Bone marrow (tissue), 2 donors: ENCODE data around the gene GRM8.

Experiments
- DNase-seq, 2 donors: peaks; one replicate each; lab custom pipeline; 2025; lab: John Stamatoyannopoulos, UW

GRM8 gene

GRCh38 chr7:127230192-127230925 lies 22.4 kb downstream of the GRM8 start:
- no peak for DNase-seq

- no peak for DNase-seq
Measured at GRCh38 chr7:127226685-127227374, 25.9 kb downstream of the GRM8 start.

GRCh38 chr7:127221731-127222130 lies 31.0 kb downstream of the GRM8 start:
- DNase-seq = no peak

DNA sequence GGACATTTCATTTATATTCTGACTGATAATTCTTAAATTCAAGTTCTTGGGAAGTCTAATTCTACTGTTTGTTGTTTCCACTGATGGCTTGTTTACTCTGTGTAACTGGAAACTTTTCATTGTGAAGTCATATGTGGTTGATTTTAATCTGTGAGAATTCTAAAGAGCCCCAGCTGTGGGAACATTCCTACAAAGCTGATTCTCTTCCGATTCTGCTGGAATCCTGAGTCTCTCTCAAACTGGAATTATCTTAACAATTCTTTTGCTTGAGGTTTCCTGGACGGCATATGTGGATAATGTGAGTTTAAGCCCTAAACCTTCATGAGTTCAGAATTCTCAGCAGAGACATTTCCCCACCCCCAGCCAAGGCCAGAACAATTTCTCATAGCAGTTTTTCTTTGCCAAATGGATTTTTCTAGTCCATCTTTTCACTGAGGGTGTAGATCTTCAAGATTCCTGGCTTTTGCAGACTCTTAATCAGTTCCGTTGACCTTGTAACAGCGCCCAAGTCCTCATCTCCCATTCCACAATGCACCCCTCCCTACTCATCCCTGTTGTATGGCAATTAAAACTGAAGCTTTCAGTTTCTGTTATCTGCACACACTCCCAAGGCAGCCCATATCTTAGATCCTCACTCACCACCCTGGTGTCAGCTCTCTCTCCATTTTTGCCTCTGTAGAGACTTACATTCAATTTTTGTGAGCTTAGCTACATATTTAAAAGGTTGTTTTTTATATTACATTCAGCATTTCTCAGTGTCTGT lies 37.6 kb downstream of the GRM8 start:
- DNase-seq = no peak

DNA sequence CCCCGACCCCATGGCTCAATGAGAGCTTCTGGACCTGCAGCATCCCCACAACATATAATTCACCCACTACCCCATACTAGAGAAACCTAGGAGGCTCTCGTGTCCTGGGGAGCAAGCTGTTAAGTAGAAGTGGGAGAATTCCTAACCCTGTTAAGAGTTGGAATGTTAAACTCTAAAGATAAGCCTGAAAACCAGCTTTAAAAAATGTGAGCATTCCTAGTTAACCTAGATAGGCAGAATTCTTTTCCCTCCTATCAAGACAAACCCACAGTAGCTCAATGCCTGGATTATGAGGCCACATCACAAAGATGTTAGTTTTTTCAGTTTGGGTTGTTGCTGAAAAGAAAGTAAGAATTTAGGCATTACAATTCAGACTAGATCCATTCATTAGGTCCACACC lies 42.9 kb downstream of the GRM8 start:
- DNase-seq = no peak

DNA sequence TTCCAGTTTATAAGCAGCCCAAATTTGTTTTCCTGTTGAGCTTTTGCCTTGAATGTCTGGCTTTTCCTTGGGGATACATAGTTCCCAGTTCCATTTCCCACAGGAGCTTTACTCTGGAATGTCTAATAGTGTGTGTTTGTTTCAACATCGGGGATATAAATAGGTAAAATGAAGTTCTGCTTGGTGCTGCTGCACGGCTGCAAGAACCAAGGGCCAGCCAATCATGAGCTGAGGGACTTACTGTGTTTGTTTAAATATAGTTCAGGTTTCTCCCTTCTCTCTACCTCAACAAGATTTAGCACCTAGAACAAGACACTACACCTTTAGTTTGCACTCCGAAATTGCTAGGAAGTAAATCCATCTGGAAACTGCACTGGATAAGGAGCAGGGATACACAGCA lies 43.9 kb downstream of the GRM8 start:
- no peak for DNase-seq

DNA sequence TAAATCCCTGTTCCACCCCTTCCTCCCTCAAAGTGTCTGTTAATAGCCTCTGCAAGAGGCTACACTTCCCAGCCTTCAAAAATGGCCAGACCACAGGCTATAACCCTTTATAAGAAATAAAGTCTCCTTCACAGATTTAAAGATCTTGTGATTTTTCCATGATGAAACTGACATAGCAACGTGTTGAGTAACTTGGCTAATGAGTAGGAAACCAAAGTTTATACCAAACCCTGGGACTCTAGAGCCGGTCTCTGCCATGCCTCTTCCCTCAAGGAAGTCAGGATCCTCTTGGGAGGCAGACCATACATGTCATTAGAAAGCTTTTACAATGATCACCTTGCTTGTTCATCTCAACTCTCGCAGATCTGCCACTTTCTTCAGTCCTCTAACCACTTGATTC lies 44.4 kb downstream of the GRM8 start:
- no peak for DNase-seq

DNA sequence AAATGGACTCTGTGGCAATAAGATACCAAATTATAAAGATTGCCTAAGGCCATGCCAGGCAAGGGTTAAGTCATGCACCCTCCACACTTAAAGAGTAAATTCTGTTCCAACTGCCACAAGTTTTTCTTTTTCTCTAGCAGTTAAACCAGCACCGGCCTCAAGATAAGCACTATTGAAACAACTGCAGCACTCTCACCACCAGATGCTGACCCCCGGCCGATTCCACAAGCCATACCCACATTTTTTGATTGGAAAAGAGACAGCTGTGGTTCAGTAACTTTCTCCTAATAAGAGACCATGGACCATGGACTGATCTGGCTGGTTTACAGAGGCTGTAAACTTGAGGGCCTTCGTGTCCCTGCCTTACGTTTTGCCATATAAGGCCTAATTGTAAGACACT lies 44.9 kb downstream of the GRM8 start:
- no peak for DNase-seq

GRCh38 chr7:127207230-127207629 lies 45.5 kb downstream of the GRM8 start:
- DNase-seq = no peak

DNA sequence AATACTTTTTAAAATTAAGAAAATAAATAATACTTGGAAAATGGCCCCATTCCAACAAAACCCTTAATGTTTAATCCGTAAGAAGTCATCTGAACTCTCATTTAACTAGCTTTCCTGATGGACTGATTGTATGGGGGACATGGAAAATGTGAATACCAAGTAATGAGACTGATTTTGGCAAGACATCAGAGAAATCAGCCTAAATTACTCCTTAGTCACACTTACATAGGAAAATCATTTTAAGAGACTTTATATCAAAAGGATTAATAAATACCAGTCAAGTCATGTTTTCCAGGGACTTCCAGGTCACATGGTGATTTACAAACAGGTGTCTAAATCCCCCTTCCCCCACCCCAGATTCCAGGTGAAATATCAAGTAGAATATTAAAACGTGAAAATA lies 58.2 kb downstream of the GRM8 start:
- DNase-seq = no peak

GRCh38 chr7:127189886-127190285 lies 62.9 kb downstream of the GRM8 start:
- no peak for DNase-seq

GRCh38 chr7:127189074-127189473 lies 63.7 kb downstream of the GRM8 start:
- DNase-seq = no peak

- no peak for DNase-seq
Measured at GRCh38 chr7:127187740-127188139, 65.0 kb downstream of the GRM8 start.

GRCh38 chr7:127186686-127187085 lies 66.1 kb downstream of the GRM8 start:
- DNase-seq = no peak

DNA sequence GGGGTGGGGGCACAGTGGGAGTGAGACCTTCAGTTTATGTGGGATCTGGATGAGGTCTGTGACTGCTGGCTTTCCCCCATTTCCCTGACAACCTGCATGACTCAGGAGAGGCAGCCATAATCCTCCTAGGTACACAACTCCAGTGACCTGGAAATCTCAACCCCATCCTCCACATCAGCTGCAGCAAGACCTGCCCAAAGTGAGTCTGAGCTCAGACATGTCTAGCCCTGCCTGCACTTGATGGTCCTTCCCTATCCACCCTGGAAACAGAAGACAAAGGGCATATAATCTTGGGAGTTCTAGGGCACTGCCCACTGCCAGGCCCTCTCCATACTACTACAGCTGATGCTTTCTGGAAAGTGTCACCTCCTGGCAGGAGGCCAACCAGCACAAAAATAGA lies 75.6 kb downstream of the GRM8 start:
- no peak for DNase-seq

DNA sequence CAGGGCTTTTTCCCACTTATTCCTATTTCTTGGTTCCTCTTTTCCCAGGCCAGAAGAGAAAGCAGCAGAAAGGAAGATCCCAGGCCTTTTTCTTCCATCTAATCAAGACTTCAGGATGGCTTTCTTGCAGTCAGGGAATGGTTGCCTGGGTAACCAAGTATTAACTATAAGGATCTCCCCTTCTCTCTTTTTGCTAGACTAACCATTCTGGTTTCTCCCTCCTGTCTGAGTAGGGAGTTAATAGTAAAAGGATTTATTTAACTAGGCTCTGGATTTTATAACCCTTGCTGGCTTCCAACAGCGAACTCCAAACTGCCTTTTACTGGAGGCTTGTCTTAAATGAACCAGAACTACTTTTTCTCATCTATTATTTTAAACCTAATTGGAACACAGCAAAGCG lies 90.4 kb downstream of the GRM8 start:
- DNase-seq = no peak

GRCh38 chr7:127158659-127159058 lies 94.1 kb downstream of the GRM8 start:
- no peak for DNase-seq

DNA sequence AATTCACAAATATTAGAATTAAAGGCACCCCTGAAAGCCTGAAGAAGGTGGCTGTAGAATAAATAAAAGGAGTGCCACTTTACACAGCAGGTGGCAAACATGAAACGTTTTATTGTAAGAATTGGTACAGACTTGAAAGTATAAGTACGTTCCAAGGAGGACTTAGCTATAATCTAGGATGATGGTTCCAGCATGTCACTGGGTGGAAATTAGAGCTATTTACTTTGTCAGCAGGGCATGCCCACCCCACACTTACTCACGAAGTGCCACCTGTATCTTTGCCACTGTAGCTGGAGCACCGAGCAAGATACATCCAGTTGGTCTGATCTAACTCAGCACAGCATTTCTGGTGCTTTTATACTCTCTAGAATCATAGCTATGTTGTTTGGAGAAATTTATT lies 97.8 kb downstream of the GRM8 start:
- DNase-seq = no peak

GRCh38 chr7:127154101-127154500 lies 98.6 kb downstream of the GRM8 start:
- no peak for DNase-seq

DNA sequence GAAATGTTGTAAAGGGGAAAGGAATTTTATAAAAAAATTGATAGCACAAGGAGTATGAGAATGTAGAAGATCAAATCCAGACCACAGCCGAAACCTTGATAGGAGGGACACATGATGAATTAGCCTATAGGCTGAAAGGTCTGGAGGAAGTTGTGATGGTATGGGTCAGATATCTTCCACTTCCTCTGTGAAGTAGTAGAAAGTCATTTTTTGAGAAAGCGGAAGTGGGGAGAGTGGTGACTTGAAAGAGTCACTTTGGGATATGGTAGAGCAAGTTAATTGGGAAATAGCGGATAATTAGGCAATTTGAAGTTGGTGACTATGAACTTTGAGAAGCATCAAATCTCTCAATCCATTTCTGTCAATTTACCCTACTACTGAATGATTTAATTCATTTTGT lies 99.4 kb downstream of the GRM8 start:
- DNase-seq = no peak

DNA sequence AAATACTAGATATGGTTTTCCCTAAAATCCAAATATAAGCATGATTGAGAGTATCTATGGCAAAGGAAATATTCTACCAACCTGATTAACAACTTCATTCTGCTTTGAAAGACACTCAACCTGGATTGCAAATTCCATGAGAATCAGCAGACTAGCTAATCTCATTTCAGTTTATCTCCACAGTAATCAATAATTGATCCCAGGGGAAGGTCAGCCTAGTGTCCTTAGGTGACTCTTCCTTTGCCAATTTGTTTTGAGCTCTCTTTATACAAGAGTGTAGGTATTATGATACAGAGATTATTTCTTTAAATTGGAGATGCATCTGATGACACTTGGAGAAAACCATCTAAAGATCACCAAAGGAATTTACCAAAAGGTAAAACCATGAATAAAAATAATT lies 100.3 kb downstream of the GRM8 start:
- no peak for DNase-seq

DNA sequence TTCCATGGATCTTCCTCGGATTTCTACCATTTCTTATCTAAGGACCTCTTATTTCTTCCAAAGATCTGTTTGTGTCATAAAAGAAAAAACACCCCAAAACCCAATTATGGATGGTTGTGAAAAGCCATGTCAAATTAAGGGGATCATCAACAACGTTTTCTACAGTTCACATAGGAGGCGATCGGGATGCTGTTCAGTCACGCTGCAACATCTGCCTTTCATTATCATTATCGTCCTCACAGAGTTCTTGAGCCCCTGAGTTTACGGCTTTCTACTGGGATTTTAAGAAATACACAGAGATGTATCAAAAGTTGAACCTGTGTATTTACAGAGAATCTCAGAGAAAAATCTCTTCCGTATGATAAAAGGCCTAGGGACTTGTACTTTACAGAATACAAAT lies 101.4 kb downstream of the GRM8 start:
- no peak for DNase-seq

DNA sequence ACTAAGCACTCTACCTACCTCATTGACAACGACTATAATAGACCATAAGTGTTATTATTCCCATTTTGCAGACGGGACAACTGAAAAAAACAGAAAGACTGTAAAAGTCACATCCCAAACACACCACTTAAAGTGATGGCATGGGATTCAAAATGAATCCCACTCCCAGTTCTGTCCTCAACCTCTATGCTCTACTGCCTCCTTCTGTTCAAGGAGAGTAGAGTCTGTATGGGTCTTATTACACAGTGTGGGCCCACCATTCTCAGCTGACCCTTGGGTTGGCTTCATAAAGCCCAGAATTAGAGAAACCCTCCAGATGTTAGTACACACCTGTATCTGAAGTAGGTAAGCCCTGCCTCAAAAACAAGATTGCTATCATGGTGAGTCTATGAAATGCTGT lies 102.2 kb downstream of the GRM8 start:
- DNase-seq = no peak
